ENCODE data around the gene STK39. TPM values are rescaled to one million over a fixed set of nuclear protein-coding genes. Genes with fewer than 3 reads are reported as not detected.

STK39 gene
- total RNA-seq, 1 experiment from 2014 or later, result 22.1 TPM

GRCh38 chr2:167943368-167943767 lies 304.0 kb downstream of the STK39 start:
- Histone ChIP-seq H2AK5ac (ENCODE audit: insufficient read length, low read length) (no peak overlapping the region), H2BK15ac (ENCODE audit: low read depth, low read length) (no peak overlapping the region), H2BK20ac (ENCODE audit: low read depth, low read length, poor library complexity, severe bottlenecking) (no peak overlapping the region), H3K79me2 (ENCODE audit: insufficient read depth, low read length) (no peaks in the 10 kb centered on the region), H3K4me1 (ENCODE audit: insufficient read depth, low read length) (peaks cover 5% of the 10 kb centered on the region; the same call in 1 of the 2 replicates), H2BK12ac (ENCODE audit: insufficient read length, low read depth, low read length) (no peak overlapping the region), H3K23ac (ENCODE audit: insufficient read length, low read depth, low read length) (no peak overlapping the region), H3K56ac (ENCODE audit: insufficient read length, low read depth, low read length) (no peak overlapping the region), H3K4ac (ENCODE audit: low read depth, low read length) (no peak overlapping the region), H2AFZ (ENCODE audit: low read length) (no peak overlapping the region), H2BK5ac (ENCODE audit: insufficient read length, low read length) (no peak overlapping the region), H3K14ac (ENCODE audit: insufficient read depth, low read length) (no peak overlapping the region), H3K27me3 (ENCODE audit: insufficient read depth, low read length) (no peaks in the 10 kb centered on the region), H3K79me1 (ENCODE audit: insufficient read depth, low read depth, low read length, poor library complexity, severe bottlenecking) (no peaks in the 10 kb centered on the region), H4K91ac (ENCODE audit: insufficient read length, low read depth, low read length) (no peak overlapping the region), H4K8ac (replicated peaks; ENCODE audit: insufficient read length, low read depth, low read length) (no peak overlapping the region), H4K20me1 (ENCODE audit: control insufficient read depth, insufficient read depth, insufficient read length) (no peaks in the 10 kb centered on the region), H3K4me2 (ENCODE audit: insufficient read depth, insufficient read length, low read length) (no peak overlapping the region), H3K27ac (ENCODE audit: insufficient read length, low read depth, low read length) (no peak overlapping the region), H4K5ac (ENCODE audit: insufficient read length, low read depth, low read length) (no peak overlapping the region), H3T11ph (ENCODE audit: low read length) (no peak overlapping the region), H2BK120ac (ENCODE audit: low read depth, low read length, poor library complexity, severe bottlenecking) (no peak overlapping the region), H3K23me2 (ENCODE audit: insufficient read length, low read depth, low read length, poor library complexity, severe bottlenecking) (no peaks in the 10 kb centered on the region), H3K18ac (ENCODE audit: insufficient read length, low read depth, low read length) (no peak overlapping the region), H3K9me3 (ENCODE audit: control insufficient read depth, low read depth, low read length) (no peaks in the 10 kb centered on the region), H3K9ac (ENCODE audit: extremely low read depth, insufficient read length, low read length) (no peak overlapping the region)
- no CpG with 5 or more reads among the region's 1 CpG for WGBS (ENCODE audit: extremely low coverage, insufficient read length, low lambda C conversion rate)
- Mint-ChIP-seq H3K27ac (no peak overlapping the region), H3K4me3 (no peak overlapping the region), H3K9me3 (peaks cover 0 to 2% of the 10 kb centered on the region in 2 experiments; a peak in 2 of 5 replicates), H3K4me1 (peaks cover 32 to 37% of the 10 kb centered on the region in 2 experiments), H3K27me3 (ENCODE audit: low read depth) (no peaks in the 10 kb centered on the region), H3K36me3 (ENCODE audit: insufficient read depth in 1 of 3, low read depth in 3 of 3) (peaks cover 0 to 21% (median 0%) of the 10 kb centered on the region in 3 experiments; a peak in 2 of 7 replicates)
- TF ChIP-seq CTCF (conservative IDR thresholded peaks at IDR 0.05), result no peak
- no peak for DNase-seq
